ENCODE measurements around the gene TECPR1. TPM values are rescaled to one million over a fixed set of nuclear protein-coding genes. Genes with fewer than 3 reads are reported as not detected.

Gene TECPR1
- total RNA-seq, 2 experiments from 2014 or later, result 23.2 to 36.4 TPM

- ChIA-PET CTCF (ENCODE audit: unreplicated experiment) (interaction anchor here (0.6 kb wide), 1 partner anchor 279 kb away, joined by 3 read pairs; no protein-coding TSS in a partner anchor), POLR2A (interaction anchor here (0.6 kb wide), 1 partner anchor 53 kb away, joined by 3 read pairs; no protein-coding TSS in a partner anchor)
- peak overlapping the region; percentile 56 for H3K4me3 ChIP-seq (ENCODE audit: low read depth, low read length, poor library complexity, severe bottlenecking)
- peaks cover 3% of the 10 kb centered on the region; the same call in 1 of the 2 replicates for H3K36me3 ChIP-seq (ENCODE audit: insufficient read depth, low read length)
- H3K4me2 ChIP-seq (ENCODE audit: low read length), result peak overlapping the region; percentile 53
- H3K4me1 ChIP-seq (ENCODE audit: insufficient read depth, low read length, poor library complexity, severe bottlenecking), result peaks cover 6% of the 10 kb centered on the region
- no peaks in the 10 kb centered on the region for H4K20me1 ChIP-seq (ENCODE audit: insufficient read depth, low read length)
- DNase-seq (ENCODE audit: low spot score), result no peak
- H3K79me2 ChIP-seq (ENCODE audit: insufficient read depth, low read depth, low read length), result no peaks in the 10 kb centered on the region
- no peaks in the 10 kb centered on the region for H3K9me3 ChIP-seq (ENCODE audit: low read length)
- TF ChIP-seq CTCF (conservative IDR thresholded peaks at IDR 0.05; ENCODE audit: low read length) (no peak), EZH2phosphoT487 (IDR thresholded peaks at IDR 0.05; ENCODE audit: borderline replicate concordance, low read depth, low read length) (no peak)
- intact Hi-C loops (cut with micrococcal nuclease; ENCODE audit: unreplicated experiment), result no loop called here
- H3K27ac ChIP-seq (ENCODE audit: low read depth, low read length, poor library complexity, severe bottlenecking), result no peak overlapping the region
- no TSS peak for BruUV-seq (replicated peaks)
- H2AFZ ChIP-seq (ENCODE audit: low read length), result no peak overlapping the region
- no peaks in the 10 kb centered on the region for H3K9me2 ChIP-seq (ENCODE audit: insufficient read depth, low read length)
Observed at GRCh38 chr7:98211676-98212531, 40.1 kb downstream of the TECPR1 start.

GRCh38 chr7:98211221-98211675 lies 40.8 kb downstream of the TECPR1 start, which contains the start of gene BHLHA15:
Gene BHLHA15, plus strand, starts transcription at chr7:98211439. Its CDS starts 871 bp downstream, at chr7:98212310.
- Histone ChIP-seq H3K4me3 (ENCODE audit: low read depth, low read length, poor library complexity, severe bottlenecking) (peak within 1 kb of the TSS; percentile 56), H2AFZ (ENCODE audit: low read length) (no peak within 1 kb of the TSS), H3K4me2 (ENCODE audit: low read length) (peak within 1 kb of the TSS; percentile 53), H3K9me2 (ENCODE audit: insufficient read depth, low read length) (no peaks in the 10 kb centered on the region), H3K79me2 (ENCODE audit: insufficient read depth, low read depth, low read length) (no peaks in the 10 kb centered on the region), H3K4me1 (ENCODE audit: insufficient read depth, low read length, poor library complexity, severe bottlenecking) (peaks cover 6% of the 10 kb centered on the region), H3K36me3 (ENCODE audit: insufficient read depth, low read length) (peaks cover 9% of the 10 kb centered on the region; the same call in 1 of the 2 replicates), H3K27ac (ENCODE audit: low read depth, low read length, poor library complexity, severe bottlenecking) (no peak within 1 kb of the TSS), H4K20me1 (ENCODE audit: insufficient read depth, low read length) (no peaks in the 10 kb centered on the region), H3K9me3 (ENCODE audit: low read length) (no peaks in the 10 kb centered on the region)
- CTCF ChIA-PET (ENCODE audit: unreplicated experiment), result no interaction called here
- intact Hi-C loops (cut with micrococcal nuclease; ENCODE audit: unreplicated experiment), result no loop called here
- TF ChIP-seq CTCF (conservative IDR thresholded peaks at IDR 0.05; ENCODE audit: low read length) (no peak), EZH2phosphoT487 (IDR thresholded peaks at IDR 0.05; ENCODE audit: borderline replicate concordance, low read depth, low read length) (no peak)
- POLR2A ChIA-PET, result no interaction called here
- BruUV-seq (replicated peaks), result no TSS peak
- peak; percentile 59 for DNase-seq (ENCODE audit: low spot score)
